HG03520 (cell line): ENCODE data around the gene SLC5A12.
A peak's percentile ranks its signal among the peaks of the same experiment; 100 is the strongest.

Source experiments
- ATAC-seq: cut with Tn5 transposase; IDR thresholded peaks from one replicate; pipeline ENCODE4 v1.9.1; 2021; ENCODE audit warnings: mild to moderate bottlenecking, moderate library complexity; ENCODE audit not compliant: unreplicated experiment

Gene SLC5A12, protein sequence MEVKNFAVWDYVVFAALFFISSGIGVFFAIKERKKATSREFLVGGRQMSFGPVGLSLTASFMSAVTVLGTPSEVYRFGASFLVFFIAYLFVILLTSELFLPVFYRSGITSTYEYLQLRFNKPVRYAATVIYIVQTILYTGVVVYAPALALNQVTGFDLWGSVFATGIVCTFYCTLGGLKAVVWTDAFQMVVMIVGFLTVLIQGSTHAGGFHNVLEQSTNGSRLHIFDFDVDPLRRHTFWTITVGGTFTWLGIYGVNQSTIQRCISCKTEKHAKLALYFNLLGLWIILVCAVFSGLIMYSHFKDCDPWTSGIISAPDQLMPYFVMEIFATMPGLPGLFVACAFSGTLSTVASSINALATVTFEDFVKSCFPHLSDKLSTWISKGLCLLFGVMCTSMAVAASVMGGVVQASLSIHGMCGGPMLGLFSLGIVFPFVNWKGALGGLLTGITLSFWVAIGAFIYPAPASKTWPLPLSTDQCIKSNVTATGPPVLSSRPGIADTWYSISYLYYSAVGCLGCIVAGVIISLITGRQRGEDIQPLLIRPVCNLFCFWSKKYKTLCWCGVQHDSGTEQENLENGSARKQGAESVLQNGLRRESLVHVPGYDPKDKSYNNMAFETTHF

DNA sequence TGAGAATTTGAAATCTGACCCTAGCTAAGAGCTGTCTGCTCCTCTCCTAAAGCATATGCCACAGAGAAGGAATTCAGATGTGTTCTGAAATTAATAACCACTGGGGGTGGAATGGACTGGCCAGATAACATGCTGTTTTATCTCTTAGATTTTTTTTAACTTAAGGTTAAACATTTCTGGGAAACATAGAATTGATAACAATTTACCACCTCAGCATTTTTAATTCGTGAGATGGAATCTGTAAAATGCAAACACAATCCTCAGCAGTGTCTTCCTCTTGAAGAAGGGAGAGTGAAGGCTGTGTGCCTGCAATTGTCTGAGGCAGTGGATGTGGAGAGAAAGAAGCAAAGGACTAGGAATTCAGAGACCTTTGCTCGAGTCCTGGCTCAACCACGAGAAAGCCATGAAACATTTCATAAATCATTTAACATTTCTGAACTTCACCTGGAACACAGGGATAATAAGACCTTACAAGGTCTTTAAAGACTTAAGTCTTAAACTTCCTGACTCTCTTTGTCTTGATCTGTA is at the start of gene SLC5A12:
Gene SLC5A12, minus strand, starts transcription at position 113 of the 528 bp plus-strand sequence. CDS start 346 bp downstream, outside the sequence.
- no peak for ATAC-seq

DNA sequence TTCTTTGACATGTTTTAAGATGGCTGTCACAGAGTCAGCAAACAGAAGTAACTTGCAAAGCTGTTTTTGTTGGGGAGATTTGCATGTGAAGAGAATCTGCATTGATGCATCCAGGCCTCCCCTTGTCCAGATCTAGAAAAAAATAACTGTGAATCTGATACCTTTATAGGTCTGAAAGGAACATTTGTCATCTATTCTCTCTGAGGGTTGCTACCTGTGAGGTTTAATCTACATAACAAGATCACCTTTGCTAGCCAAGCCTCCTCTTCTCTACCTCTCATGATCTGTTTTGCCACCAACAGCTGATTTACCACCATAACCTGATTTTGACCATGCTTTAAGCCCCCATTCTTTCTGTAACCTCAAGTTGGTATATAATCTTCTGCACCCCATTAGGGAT is 47.2 kb upstream of the SLC5A12 start:
- no peak for ATAC-seq

DNA sequence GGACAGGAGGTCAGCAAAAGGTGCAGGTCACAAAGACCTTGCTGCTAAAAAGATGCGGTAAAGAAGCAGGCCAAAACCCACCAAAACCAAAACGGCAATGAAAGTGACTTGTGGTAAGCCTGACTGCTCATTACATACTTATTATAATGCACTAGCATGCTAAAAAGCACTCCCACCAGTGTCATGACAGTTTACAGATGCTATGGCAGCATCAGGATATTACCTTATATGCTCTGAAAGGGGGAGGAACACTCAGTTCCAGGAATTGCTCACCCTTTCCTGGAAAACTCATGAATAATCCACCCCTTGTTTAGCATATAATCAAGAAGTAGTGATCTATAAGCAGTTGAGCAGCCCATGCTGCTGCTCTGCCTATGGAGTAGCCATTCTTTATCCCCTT is 45.2 kb upstream of the SLC5A12 start:
- ATAC-seq: no peak

DNA sequence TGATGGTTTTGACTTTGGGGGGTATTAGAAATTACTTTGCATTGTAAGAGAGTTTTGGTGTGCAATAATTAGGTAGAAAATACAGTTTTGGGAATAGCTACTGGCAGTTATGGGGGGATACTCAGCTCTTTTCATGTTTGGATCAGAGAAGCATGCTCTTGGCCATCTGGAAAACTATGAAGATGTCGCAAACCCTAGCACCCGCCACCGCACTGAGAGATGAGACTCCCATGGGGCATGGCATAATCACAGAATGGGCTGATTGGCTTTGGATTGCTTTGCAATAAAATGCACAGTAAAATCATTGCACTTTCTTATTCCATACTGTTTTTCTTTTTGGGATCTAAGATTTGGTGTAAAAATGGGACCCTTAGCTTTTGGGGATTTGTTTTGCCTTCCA is 43.5 kb upstream of the SLC5A12 start:
- no peak for ATAC-seq

DNA sequence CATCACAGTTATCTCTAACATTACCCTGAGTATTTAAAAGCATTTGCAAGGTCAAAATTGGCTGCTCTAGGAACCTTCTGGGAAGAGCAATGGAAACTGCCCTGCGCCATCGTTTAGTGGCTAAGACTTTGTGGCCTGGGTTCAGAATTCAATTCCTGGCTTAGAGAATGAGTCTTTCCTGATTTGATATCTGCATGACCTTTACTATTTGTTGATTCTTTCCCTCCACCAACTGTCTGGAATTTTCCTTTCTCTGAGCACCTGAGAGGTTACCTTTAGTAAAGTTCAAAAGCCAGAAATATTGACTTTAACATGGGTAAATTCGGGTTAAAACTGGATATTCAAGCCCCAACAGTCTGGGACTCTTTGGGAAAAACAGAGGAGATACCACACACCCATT is 43.0 kb upstream of the SLC5A12 start:
- no peak for ATAC-seq

DNA sequence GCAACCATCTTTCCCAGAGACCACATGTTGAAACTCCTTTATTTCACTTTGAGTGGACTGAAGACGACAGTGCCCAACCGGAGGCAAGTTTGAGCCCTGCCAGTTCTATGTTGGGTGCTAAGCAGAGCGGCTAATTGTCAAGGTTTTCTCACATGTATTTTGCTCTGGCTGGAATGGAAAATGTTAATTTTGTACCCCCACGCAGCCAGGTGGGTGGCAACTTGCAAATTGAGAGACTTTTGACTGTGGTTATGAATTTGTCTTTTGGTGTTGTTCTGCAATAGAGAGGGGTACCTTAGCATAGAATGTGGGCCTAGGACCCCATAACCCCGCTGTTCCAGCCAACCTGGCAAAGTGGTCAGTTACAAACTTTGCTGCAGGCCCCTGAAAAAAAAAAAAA is 42.5 kb upstream of the SLC5A12 start:
- ATAC-seq: no peak

DNA sequence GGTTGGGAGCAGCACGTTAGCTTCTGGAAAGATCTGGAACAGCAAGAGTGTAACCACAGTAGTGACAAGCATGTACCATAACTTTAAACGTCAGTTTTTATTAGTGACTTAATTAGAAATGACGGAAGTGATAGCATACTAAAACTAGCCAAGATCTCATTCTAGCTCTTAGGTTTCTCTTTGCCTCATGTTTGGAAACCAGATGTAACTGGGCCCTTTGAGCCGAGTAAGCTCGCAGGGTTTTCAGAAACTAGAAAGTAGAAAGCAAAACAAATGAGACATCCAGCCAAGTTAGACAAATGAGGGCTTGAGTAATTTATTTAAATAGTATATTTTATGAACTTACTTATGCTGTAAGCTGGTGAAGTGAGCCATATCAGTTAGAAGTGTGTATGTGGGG is 40.2 kb upstream of the SLC5A12 start:
- ATAC-seq: peak; percentile 85

DNA sequence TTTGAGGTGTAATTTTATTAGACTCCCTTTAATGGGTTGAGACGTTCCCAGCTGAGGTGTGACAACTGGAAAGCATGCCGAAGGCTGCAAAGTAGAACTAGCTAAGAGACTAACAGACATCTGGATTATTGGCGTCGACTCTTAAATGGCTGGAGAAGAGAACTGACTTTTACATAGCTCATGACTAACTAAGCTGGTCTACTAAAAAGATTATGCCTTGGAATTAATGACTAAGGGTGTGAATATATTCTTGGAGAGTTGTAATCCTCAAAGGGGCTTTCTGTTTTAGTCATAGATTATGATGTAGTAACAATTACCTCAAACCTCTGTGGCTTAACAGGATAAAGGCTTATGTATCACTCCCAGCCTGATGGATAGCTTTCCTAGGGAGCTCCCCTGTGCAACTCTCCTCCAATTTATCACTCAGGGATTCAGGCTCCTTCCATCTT is 39.5 kb upstream of the SLC5A12 start:
- ATAC-seq: no peak

DNA sequence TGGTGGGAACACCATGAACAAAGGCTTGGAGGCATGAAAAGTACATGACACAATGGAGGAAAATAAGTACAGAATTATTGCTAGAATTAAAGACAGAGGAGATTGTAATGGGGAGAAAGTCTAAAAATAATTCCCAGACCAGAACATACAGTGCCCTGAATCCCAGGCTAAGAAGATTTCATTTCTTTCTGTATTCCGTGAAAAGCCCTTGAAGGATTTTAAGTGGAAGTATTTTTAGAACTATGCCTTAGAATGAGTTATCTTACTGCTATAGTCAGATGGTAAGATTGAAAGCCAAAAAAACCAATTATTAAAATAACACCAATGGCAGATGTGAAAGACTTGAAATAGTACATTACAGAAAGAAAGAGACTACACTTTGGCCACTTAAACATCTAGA is 36.1 kb upstream of the SLC5A12 start:
- ATAC-seq: no peak

DNA sequence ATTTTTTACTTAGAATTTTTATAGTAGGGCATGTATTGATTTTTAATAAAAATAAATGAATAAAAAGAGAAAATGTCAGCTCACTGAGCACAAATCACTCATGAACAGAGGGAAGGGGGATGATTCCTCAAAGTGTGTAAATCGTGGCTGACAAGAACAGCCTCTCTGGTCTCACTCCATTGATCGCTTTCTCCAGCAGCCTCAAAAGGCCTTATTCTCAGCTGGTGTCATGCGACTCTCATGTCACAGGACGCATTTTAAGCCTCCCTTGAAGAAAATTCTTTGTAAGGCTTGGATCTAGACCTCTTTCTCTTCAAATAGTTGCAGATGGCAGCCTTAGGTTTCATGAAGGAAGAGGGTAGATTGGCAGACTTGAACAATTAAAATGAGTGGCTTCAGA is 33.9 kb upstream of the SLC5A12 start:
- no peak for ATAC-seq

DNA sequence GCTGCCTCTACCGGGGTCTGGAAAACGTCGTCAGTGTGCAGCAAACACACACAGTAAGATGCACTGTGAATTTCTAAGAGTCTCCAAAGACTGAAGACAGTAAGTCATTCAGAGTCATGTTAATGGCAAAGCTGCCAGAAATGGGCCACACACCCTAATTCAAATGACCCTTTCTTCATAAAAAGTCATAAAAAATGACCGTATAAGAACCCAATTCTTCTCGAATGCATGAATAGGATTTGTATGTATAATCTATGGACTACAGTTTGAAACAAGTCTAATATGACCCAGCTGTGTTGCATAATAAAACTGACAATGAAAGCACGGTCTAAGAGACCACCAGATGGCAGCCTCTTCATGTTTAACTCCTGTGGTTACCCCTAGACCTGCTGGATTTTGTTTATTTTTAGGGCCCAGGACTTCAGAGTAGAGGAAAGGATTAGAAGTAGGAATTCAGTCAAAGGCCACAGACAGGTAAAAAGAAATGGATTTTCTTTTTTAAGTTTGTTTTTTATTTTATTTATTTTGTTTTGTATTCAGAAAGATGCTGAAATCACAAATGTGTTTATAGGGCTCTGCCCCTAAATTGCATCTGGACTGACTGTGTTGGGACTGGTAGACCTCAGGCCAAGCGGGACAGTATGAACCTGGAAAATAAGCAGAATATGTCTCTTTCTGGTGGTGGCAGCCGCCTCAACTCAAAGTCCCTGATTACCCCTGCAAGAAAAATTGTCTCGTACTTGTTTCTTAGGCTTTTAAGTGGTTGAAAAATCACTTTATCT is 32.1 kb upstream of the SLC5A12 start:
- peak; percentile 90 for ATAC-seq

DNA sequence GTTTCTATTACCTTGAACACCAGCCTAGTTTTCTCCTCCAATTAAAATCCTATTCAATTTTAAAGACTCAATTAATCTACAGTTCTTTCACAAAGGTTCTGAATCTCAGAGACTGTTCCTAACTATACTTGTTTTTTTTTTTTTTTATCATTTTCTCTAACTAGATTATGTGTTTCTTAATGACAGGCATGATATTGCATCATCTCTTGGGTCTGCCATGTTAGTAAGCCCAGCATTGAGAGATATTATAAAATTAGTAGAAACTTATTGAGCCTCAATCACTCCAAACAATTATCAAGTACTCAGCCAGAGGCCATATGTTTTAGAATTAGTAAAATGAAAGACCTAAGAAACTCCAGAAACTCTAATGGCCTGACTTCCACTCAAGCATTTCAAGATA is 28.1 kb upstream of the SLC5A12 start:
- ATAC-seq: no peak

DNA sequence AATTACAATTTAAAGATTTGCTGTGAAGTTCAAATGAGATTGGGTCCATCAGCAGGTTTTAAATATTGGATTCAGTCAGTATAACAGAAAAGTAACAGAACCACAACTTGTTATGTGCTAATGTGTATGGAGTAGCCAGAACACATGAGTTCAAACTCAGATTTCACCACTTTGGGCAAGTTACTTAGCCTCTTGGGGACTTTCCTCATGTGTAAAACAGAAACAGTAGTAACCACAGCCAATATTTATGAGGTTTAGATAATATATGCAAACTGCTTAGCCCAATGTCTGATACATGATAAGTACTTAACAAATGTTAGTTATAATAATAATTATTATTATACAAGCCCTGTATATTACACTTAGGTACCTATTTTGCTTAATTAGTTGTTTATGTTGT is 21.8 kb upstream of the SLC5A12 start:
- ATAC-seq: peak; percentile 85

DNA sequence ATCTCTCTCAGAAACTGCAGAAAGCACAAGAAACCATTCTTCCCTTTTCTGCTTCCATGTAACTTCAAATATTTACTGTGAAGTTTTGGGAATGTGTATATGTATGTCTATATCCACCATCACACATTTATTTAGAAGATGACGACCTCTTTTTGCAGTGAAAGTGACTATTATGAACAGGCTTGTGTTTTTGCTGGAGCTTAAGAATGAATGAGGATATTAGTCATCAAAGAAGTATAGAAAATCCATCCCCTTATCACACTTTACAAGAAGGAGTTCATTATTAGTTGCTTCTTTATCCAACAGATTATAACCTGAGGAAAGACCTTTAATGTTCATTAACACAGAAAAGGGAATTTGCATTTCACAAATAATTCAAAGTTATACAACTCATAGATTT is 21.1 kb upstream of the SLC5A12 start:
- ATAC-seq: no peak

DNA sequence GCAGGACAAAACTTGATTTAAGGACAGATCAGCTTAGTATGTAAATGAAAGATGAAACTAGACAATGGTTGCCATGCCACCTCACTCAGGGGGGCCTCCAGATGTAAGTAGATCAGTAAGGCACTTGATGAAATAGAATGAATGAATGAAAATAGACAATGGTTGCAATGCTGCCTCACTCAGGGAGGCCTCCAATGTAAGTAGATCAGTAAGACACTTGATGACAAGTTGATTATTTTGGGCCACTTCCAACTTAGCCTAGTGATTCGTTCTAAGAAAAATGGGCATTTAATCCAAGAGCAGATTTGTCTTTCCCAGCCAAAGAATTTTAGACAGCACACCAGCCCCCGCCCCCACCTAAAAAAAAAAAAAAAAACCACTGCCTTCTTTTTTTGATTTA is 19.2 kb upstream of the SLC5A12 start:
- ATAC-seq: no peak

DNA sequence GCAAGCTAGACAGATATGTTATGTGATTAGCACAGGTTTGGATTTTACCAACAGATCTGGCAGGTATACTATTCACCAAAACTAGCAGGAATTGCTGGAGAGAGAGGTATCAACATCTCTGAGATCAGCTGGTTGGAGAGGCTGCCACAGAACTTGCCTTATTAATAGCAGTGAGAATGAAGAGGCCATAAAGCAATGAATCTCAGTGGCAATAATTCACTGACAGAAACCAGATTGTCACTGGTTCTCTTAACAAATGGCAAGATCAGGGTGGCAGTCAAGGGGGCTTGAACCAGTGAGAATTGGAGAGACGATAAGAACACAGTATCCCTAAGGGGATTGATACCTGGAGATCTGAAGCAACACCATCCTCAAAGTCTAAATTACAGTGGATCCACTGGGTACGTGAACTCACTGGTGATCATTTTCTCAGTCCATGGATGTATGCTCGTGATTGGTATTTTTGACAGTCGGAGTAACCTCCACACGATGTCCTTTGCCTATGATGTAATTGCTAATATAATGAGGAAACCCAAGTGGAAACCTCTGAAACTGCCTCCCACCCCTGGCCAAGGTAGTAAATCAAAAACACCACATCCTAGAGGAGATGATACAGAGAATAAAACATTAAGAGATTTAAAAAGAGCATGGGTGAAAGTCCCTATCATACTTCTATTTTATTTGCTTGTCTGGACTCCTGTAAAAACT is 17.7 kb upstream of the SLC5A12 start:
- ATAC-seq: no peak

DNA sequence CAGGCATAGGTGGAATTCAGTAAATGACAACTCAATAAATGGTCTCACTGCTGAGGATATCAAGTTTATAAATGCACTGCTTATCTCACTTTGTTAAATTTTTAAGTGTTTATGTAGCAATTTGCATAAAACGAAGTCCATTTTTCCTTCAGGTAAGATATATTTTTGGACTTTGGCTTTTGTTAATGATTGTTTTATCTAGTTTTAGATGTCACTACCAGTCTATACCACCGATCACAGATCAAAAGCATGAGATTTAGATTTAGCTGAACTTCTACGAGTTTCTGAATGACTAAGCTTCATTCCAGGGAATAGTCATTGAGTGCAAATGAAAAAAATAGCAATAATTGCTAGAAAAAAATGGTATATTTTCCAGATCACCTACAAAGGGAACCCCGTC is 12.8 kb upstream of the SLC5A12 start:
- no peak for ATAC-seq

DNA sequence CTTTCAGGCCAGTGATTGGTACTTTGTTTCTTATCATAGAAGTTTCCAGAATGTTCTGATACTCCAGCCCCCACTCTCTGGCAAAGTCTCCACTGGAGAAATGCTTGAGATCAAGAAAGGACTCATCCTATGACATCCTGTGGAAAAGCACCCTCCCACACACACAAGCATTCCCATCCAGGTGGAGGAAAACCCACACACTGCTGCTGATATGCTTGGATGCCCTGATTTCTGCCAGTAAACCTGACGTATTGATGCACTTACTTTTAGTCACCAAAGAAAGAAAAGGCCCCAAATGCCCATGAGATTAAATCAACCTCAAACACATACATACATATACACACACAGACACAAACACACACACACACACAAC is 9.2 kb upstream of the SLC5A12 start:
- ATAC-seq: no peak

DNA sequence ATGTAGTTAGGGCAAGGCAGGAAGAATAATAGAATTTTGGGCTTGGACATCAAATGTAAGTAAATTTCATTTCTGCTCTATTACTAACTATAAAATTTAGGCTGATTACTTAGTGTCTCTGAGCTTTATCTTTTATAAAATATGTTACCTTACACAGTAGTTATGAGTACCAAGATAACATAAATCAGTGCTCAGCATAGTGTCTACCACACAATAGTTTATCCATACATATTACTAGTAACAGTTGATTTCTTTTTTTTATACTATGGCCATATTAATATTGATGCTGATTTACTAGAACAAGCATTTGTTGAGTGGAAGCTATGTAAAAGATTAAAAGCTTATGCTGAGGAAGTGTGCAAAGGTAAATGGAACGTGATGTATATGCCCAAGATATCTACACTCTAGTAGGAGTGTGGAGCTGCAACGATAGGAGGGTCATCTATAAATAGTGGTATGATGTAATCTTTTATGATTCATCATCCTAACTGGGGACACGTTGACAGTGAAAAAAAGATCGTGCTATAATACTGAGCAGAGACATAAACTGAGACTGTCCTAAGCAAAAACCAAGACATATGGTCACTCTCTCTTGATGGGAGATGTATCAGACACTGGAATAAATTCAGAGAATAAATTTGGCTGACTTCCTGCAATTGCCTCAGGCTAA is 8.7 kb upstream of the SLC5A12 start:
- ATAC-seq: no peak

DNA sequence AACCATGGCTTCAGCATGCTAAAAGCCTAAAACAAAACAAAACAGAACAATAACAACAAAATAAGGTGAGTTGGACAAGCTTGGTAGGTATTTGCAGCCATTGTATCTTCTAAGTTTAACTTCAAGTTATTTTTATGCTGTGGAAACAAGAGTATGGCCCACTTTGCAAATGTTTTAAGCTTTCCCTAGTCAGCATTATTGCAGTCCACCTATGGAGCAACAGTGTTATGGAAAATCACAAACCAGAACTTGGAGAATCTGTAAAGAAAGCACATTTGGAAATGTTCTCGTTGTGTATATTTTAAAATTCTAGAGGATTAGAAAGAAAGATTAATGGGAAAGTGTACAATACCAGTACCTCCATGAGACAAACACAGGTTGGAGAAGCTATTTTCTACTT is 7.4 kb upstream of the SLC5A12 start:
- no peak for ATAC-seq
